PC-3 (cell line): Measurements from ENCODE around the gene NUB1. TPM values are rescaled to one million over a fixed set of nuclear protein-coding genes. Genes with fewer than 3 reads are reported as not detected.

ENCODE experiments used
- ATAC-seq: fragments of 200-7000 bp; cut with Tn5 transposase; 2 replicates; pipeline ENCODE4 v1.9.1; 2020; ENCODE audit warnings: mild to moderate bottlenecking, moderate library complexity
- BruUV-seq: library from RNA; stranded (reverse); fragments of 400-500 nt; replicated peaks from 2 replicates; lab custom pipeline; 2021; lab: Mats Ljungman, UMichigan
- CTCF ChIA-PET: fragments of 300-600 bp; sonication (Branson Sonifier 250); formaldehyde crosslinking; loops from one replicate; lab custom pipeline; 2022; ENCODE audit warnings: antibody characterized with exemption; lab: Charles Lee
- POLR2A ChIA-PET: fragments of 300-600 bp; sonication (Branson Sonifier 250); formaldehyde crosslinking; loops from one replicate; lab custom pipeline; 2022; ENCODE audit warnings: antibody characterized with exemption; ENCODE audit not compliant: unreplicated experiment; lab: Charles Lee
- DNase-seq: peaks from one replicate; pipeline ENCODE4 v3.0.0-alpha.2; 2015
- H2AFZ ChIP-seq: fragments of 300-600 bp; sonication (generic); 2 replicates; pipeline ENCODE4 v1.6.0; 2016; ENCODE audit warnings: antibody characterized with exemption, low read length
- H3F3A ChIP-seq: fragments of 300-600 bp; sonication (generic); one replicate; pipeline ENCODE4 v1.6.0; 2017; ENCODE audit warnings: antibody characterized with exemption, low read length, control low read depth, mild to moderate bottlenecking; ENCODE audit not compliant: unreplicated experiment
- H3K27ac ChIP-seq: fragments of 300-600 bp; sonication (generic); 2 replicates; pipeline ENCODE4 v1.5.1; 2016; ENCODE audit warnings: mild to moderate bottlenecking, low read length
- H3K27me3 ChIP-seq: fragments of 300-600 bp; sonication (generic); 2 replicates; pipeline ENCODE4 v1.6.1; 2016; ENCODE audit warnings: low read length, mixed read lengths
- H3K36me3 ChIP-seq: fragments of 300-600 bp; sonication (generic); 2 replicates; pipeline ENCODE4 v1.6.1; 2016; ENCODE audit warnings: low read depth, mixed run types, low read length, mixed read lengths
- H3K4me1 ChIP-seq: fragments of 300-600 bp; sonication (generic); 2 replicates; pipeline ENCODE4 v1.5.1; 2016; ENCODE audit warnings: low read length; ENCODE audit not compliant: insufficient read depth
- H3K4me2 ChIP-seq: fragments of 300-600 bp; sonication (generic); 2 replicates; pipeline ENCODE4 v1.6.0; 2016; ENCODE audit warnings: low read length
- H3K4me3 ChIP-seq: fragments of 300-600 bp; sonication (generic); 2 replicates; pipeline ENCODE4 v1.5.1; 2016; ENCODE audit warnings: mild to moderate bottlenecking, low read length, mixed read lengths
- H3K79me2 ChIP-seq: fragments of 300-600 bp; sonication (generic); 2 replicates; pipeline ENCODE4 v1.6.1; 2017; ENCODE audit warnings: low read length, mixed read lengths
- H3K9ac ChIP-seq: fragments of 300-600 bp; sonication (generic); 2 replicates; pipeline ENCODE4 v1.6.0; 2016; ENCODE audit warnings: mild to moderate bottlenecking, low read length
- H3K9me2 ChIP-seq: fragments of 300-600 bp; sonication (generic); replicated peaks from 2 replicates; pipeline ENCODE4 v1.6.1; 2016; ENCODE audit warnings: mixed run types, low read length, mixed read lengths
- H3K9me3 ChIP-seq: fragments of 300-600 bp; sonication (generic); 2 replicates; pipeline ENCODE4 v1.6.1; 2016; ENCODE audit warnings: low read length, mixed read lengths
- H4K20me1 ChIP-seq: fragments of 300-600 bp; sonication (generic); 2 replicates; pipeline ENCODE4 v1.6.1; 2016; ENCODE audit warnings: low read length, mixed read lengths
- EZH2 ChIP-seq: fragments of 300-600 bp; sonication (generic); IDR thresholded peaks from one replicate; pipeline ENCODE4 v1.6.1; 2017; ENCODE audit warnings: antibody characterized with exemption, mild to moderate bottlenecking, low read length; ENCODE audit not compliant: unreplicated experiment
- EZH2phosphoT487 ChIP-seq: fragments of 300-600 bp; sonication (generic); IDR thresholded peaks from 2 replicates; pipeline ENCODE4 v1.6.1; 2018; ENCODE audit warnings: mild to moderate bottlenecking, antibody characterized with exemption, low read length, borderline replicate concordance
- intact Hi-C: fragments of 100-400 bp; cut with micrococcal nuclease; formaldehyde crosslinking; loops from 2 replicates; pipeline ENCODE4 v1.9.0; 2023
- total RNA-seq: library from RNA; depleted of rRNA; stranded (reverse); fragments of >200 nt; gene quantifications from 2 replicates; pipeline ENCODE4 v1.2.3, GENCODE V29; 2014
- TF ChIP-seq, protein P1 (sequence below): fragments of 300-600 bp; sonication (generic); conservative IDR thresholded peaks from 2 replicates; pipeline ENCODE4 v1.5.1; 2017; ENCODE audit warnings: antibody characterized with exemption, low read depth, mild to moderate bottlenecking, low read length

NUB1 gene
- total RNA-seq, 1 experiment from 2014 or later, result 40.1 TPM

DNA sequence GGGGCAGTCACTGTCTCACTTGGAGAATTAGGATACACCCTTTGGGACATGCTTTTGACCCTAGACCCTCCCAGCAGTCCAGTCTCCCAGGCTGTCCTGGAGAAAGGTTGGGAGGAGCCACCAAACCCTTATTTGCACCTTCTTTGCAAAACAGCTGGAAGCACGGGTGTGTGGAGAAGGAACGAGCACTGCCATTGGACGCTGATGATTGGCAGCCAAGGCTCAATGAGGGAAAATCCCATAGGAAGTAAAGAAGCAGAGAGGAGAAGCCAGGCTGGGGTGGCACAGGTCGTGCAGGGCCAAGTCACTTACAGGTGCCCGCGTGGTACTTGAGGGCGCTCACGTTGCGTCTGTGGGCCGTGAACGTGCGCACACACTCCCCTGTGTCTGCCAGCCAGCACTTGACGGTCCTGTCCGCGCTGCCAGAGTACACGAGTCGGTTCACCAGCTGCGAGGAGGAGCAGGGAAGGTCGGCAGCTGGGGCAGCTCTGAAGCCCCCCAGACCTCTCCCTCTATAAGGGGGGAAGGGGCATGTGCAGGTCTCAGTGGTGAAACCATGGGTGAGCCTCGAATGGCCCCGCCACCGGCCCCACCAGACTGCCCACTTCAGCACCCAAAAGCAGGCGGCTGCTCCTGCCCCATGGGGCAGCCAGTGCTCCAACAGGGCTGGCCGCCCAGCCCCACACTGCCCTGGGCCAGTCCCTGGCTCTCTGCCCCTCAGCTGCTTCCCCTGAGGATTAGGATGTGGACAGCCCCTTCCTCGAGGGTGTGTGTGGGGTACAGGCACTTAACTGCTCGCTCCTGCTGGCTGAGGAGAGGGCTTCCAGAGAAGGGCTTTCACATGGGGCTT is 43.4 kb downstream of the NUB1 start:
- no peak for ATAC-seq
- no peaks in the 10 kb centered on the region for H3K4me1 ChIP-seq
- no TSS peak for BruUV-seq
- no peak for TF ChIP-seq EZH2
- TF ChIP-seq, protein P1, sequence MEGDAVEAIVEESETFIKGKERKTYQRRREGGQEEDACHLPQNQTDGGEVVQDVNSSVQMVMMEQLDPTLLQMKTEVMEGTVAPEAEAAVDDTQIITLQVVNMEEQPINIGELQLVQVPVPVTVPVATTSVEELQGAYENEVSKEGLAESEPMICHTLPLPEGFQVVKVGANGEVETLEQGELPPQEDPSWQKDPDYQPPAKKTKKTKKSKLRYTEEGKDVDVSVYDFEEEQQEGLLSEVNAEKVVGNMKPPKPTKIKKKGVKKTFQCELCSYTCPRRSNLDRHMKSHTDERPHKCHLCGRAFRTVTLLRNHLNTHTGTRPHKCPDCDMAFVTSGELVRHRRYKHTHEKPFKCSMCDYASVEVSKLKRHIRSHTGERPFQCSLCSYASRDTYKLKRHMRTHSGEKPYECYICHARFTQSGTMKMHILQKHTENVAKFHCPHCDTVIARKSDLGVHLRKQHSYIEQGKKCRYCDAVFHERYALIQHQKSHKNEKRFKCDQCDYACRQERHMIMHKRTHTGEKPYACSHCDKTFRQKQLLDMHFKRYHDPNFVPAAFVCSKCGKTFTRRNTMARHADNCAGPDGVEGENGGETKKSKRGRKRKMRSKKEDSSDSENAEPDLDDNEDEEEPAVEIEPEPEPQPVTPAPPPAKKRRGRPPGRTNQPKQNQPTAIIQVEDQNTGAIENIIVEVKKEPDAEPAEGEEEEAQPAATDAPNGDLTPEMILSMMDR, result no peak
- no peak for TF ChIP-seq EZH2phosphoT487
- no peaks in the 10 kb centered on the region for H3K9me3 ChIP-seq
- H3K9me2 ChIP-seq, result no peaks in the 10 kb centered on the region
- no peaks in the 10 kb centered on the region for H4K20me1 ChIP-seq
- no peak for DNase-seq
- H3F3A ChIP-seq, result no peaks in the 10 kb centered on the region
- H3K79me2 ChIP-seq, result no peaks in the 10 kb centered on the region
- no peaks in the 10 kb centered on the region; the same call in 1 of the 2 replicates for H3K27me3 ChIP-seq
- H3K27ac ChIP-seq, result no peak overlapping the region
- intact Hi-C loops, result no loop called here
- H2AFZ ChIP-seq, result no peak overlapping the region
- H3K9ac ChIP-seq, result no peak overlapping the region
- ChIA-PET CTCF (no interaction called here), POLR2A (no interaction called here)
- no peaks in the 10 kb centered on the region for H3K36me3 ChIP-seq
- no peak overlapping the region for H3K4me2 ChIP-seq
- H3K4me3 ChIP-seq, result no peak overlapping the region

DNA sequence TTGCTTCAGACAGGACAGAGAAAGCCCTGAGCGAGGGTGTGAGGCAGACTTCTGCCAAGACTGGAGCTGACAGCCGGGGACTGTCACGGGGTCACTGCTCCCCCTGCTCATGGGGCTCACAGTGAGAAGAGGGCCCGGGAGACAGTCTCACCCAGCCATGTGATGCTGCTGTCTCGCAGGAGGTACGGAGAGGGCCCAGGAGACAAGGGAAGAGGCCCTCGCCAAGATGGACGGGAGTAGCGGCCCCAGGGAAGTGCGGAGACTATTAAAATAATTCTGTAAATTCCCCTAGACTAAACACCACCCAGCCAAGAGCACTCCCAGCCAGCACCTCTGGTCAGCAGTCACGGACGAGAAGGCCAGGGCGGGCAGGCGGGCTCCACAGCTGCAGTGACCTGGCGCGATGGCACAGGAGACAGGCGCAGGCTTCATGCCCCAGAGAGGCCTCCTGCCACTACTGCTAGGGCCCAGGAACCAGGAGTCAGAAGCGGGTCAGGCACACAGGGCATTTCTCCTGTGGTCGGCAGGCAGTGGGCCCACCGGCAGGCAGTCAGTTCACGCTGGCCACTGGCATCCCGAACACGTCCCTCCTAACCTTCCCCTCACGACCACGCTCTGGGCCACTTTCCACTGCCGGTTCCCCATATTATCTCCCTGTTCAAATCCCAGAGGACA is 44.2 kb downstream of the NUB1 start:
- ATAC-seq, result no peak
- Histone ChIP-seq H3K9me3 (no peaks in the 10 kb centered on the region), H3K4me1 (no peaks in the 10 kb centered on the region), H3K79me2 (no peaks in the 10 kb centered on the region), H4K20me1 (no peaks in the 10 kb centered on the region), H3F3A (no peaks in the 10 kb centered on the region), H2AFZ (no peak overlapping the region), H3K9me2 (no peaks in the 10 kb centered on the region), H3K4me2 (no peak overlapping the region), H3K27me3 (no peaks in the 10 kb centered on the region; the same call in 1 of the 2 replicates), H3K27ac (no peak overlapping the region), H3K36me3 (no peaks in the 10 kb centered on the region), H3K4me3 (no peak overlapping the region), H3K9ac (no peak overlapping the region)
- intact Hi-C loops, result no loop called here
- TF ChIP-seq EZH2 (no peak), EZH2phosphoT487 (no peak)
- CTCF ChIA-PET, result no interaction called here
- BruUV-seq, result no TSS peak
- POLR2A ChIA-PET, result no interaction called here
- no peak for DNase-seq

DNA sequence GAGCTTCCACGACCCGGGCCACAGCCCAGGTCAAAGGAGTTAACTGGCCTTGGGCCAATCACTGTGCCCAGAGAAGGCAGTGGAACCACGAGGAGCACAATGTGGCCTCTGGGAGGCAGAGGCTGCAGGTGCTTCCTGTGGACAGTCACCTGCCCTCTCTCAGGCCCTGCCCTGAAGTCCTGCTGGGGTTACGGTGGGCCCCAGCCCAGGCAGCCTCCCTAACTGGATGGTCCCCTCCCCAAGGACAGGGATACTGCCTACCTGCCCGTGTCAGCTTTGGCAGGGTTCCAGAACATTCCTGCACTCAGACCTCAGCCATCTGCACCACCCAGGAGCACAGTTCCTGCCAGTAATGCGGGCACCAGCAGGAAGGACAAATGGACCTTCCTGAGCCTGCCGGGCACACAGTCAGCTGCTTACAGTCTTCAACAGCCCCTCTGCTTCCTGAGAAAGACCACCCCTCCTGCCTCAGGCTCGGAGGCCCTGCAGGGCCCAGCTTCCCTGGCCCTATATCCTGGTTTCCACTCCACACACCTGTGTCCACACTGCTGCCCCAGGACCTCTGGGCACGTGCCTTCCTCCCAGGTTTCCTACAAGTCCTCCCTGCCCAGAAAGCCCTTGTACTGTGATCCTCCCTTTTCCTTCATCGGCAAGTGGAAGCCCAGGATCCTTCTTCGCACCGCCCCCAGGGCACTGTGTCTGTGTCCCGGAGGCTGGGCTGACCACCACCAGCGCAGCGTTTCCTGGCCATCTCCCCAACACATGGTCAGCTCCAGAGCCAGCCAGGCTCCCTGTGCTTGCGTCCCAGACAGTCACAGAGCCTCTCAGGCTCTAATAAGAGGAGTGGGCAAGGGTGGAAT is 44.9 kb downstream of the NUB1 start:
- Histone ChIP-seq H3K79me2 (no peaks in the 10 kb centered on the region), H4K20me1 (no peaks in the 10 kb centered on the region), H3K9ac (no peak overlapping the region), H3K4me1 (no peaks in the 10 kb centered on the region), H3K4me3 (no peak overlapping the region), H3K27ac (no peak overlapping the region), H3F3A (no peaks in the 10 kb centered on the region), H3K27me3 (no peaks in the 10 kb centered on the region; the same call in 1 of the 2 replicates), H3K9me3 (no peaks in the 10 kb centered on the region), H3K36me3 (no peaks in the 10 kb centered on the region), H2AFZ (no peak overlapping the region), H3K9me2 (no peaks in the 10 kb centered on the region), H3K4me2 (no peak overlapping the region)
- CTCF ChIA-PET, result no interaction called here
- POLR2A ChIA-PET, result no interaction called here
- intact Hi-C loops, result no loop called here
- BruUV-seq, result no TSS peak
- TF ChIP-seq, protein P1, result no peak
- no peak for TF ChIP-seq EZH2phosphoT487
- ATAC-seq (no peak; the same call in 1 of the 2 replicates), DNase-seq (peak; percentile 20)
